GM19328 (cell line): ENCODE data around the gene GPLD1.

Source experiments
- ATAC-seq: cut with Tn5 transposase; IDR thresholded peaks from one replicate; pipeline ENCODE4 v1.9.1; 2021; ENCODE audit warnings: mild to moderate bottlenecking, moderate library complexity; ENCODE audit not compliant: unreplicated experiment

The GPLD1 gene

DNA sequence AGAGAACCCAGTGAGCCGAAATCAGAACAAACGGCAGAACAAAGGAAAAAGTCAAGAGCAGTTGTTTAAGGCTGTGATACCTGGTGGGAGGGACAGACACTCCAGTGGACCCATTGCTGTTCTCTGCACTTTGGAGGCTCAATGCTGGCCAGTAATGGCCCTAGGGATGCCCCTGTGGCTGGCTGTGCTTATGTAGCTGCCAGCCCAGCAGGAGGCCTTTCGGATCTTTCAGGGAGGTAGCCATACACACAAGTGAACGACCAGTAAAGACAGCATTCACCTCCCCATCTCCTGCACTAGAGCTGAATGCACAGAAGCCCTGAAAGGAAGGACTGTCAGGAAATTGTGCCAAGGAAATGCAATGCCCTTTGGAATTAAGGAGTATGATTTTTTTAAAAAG, 34.3 kb downstream of the GPLD1 start:
- ATAC-seq = no peak

- ATAC-seq = no peak
Measured at GRCh38 chr6:24454452-24454851, 34.9 kb downstream of the GPLD1 start.

GRCh38 chr6:24453921-24454320, 35.5 kb downstream of the GPLD1 start:
- no peak for ATAC-seq

GRCh38 chr6:24451581-24452388, 37.6 kb downstream of the GPLD1 start:
- ATAC-seq = no peak

DNA sequence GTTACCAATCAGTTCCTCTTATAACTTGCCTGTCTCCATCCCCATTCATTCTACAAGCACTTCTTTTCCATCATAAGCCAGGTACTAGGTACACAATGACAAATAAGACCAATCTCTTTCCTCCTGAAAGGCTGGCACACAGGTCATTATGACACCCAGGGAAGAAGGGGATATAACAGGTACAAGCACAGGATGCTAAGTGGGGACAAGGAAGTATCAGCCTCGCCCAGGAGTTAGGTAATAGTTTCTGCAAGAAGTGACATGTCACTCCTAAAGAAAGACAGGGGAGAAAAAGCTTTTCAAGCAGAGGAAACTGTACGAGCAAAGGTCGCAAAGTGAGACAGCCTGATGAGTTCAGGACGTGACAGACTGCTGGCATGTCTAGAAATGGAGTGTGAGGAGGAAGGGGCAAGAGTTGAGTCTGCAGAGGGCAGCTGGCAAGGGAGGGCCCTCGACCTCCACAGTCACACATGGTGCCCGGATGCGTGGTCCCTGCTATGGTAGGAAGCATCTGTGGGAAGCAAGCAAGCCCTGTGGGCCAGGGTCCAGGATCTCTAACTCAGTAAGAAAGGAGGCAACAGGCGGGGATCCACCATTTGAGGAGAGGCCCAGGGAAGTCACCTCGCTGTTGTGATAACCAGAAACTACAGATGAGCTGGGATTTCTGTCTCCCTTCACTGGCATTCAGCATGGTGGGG, 40.4 kb downstream of the GPLD1 start:
- no peak for ATAC-seq

GRCh38 chr6:24448396-24448795, 41.0 kb downstream of the GPLD1 start:
- no peak for ATAC-seq

- ATAC-seq = no peak
Measured at GRCh38 chr6:24446670-24447069, 42.7 kb downstream of the GPLD1 start.

DNA sequence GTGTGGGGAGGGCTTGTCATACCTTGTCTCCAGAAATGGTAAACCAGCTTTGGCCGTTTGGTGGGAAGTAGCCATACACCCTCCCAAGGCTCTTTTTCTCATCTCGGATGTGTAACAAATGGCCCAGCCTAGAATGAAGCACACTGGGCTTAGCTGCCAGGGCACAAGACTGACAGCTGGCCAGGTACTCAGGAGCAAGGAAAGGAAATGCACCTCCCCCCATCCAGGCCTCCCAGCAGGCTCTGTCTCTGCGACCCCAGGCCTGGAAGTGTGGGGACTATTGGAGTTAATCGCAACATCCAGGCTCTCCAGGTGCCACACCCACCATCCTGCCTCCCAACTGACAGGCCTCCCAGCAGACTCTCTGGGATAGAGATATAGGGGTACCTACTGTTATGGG, 43.7 kb downstream of the GPLD1 start:
- ATAC-seq = no peak

GRCh38 chr6:24444588-24444987, 44.8 kb downstream of the GPLD1 start:
- no peak for ATAC-seq

DNA sequence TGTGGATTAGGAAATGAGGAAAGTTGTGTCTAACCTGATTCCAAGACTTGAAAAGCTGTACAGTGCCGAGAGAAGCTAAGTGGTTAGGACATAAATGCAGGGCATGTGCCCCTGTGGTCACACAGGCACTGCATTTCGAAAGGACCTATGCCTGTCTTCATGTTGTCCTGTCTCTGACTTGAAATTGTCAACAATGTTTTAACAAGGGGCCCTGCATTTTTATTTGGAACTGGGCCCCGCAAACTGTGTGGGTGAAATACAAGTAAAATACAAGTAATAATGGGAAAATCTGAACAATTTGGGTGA, 47.8 kb downstream of the GPLD1 start:
- no peak for ATAC-seq

DNA sequence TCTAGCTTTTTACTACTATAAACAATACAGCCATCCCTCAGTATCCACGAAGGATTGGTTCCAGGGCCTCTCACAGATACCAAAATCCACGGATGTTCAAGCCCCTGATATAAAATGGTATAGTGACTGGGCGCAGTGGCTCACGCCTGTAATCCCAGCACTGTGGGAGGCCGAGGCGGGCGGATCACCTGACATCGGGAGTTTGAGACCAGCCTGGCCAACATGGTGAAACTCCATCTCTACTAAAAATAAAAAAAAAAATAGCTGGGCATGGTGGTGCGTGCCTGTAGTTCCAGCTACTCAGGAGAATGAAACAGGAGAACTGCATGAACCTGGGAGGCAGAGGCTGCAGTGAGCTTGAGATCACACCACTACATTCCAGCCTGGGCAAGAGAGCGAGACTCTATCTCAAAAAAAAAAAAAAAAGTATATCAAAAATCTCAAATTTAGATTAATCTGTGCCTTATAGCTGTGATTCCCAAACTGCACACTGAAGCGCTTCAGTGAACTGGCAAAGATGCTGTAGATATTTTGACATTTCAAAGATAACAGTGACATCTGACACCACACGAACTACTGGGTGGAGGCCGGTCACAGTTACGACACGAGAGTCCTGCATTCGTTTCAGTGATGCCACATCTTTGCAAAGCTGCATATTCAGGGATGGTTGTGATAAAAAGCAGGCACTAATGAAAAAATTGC, 48.3 kb downstream of the GPLD1 start:
- ATAC-seq = no peak

DNA sequence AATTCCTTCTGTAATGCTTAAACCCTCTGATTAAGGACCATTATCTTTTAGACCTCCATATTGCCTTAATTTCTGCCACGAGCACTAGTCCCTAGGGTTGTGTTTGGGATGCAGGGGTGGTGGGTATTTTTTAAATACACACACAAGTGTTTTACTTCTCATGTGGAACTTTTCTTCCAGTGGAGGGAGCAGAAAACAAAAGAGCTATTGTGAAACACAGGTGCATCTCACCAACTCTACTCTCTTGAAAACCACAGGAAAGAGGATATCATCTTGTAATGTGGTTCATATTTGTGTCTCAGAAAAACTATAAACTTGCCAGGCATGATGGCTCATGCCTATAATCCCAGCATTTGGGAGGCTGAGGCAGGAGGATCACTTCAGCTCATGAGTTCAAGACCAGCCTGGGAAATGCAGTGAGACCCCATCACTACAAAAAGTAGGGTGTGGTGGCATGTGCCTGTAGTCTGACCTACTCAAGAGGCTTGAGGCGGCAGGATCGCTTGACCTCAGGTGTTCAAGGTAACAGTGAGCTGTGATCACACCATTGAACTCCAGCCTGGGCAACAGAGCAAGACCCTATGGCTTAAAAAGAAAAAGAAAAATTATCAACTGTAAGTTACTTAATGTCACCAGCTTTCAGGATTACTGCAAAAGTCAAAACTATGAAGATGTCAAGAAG, 49.4 kb downstream of the GPLD1 start:
- no peak for ATAC-seq

DNA sequence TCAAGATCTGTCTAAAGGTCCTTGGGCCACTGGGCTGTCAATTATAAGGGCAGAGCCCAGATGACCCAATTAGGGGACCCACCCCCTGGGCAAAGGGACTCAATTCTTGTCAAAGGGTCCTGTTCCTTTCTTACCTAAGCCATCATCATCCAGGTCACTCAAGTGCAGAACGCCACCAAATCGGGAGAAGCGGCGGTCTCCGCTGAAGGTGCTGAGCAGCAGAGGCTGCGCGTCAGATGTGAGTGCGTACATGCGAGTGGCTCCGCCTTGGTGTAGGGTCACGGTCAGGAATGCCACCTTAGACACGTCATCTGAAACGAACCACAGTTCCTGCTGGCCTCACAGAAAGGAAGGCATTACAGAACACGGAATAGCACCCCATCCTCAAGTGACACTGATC, 52.4 kb downstream of the GPLD1 start:
- no peak for ATAC-seq

DNA sequence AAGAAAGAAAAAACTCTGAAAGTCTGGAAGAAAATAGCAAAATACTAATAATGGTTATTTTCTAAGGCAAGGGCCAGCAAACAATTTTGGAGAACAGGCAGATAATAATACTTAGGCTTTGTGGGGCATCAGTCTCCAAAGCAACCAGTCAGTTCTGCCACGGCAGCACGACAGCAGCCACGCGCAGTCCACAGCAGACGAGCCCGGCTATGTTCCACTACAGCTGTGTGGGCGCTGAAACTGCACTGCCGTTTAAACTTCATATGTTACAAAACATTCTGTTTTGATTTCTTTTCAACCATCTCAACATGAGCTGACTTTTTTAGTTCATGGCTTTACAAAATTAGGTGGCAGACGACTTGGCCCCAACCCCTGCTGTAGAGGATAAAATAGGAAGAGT, 56.8 kb downstream of the GPLD1 start:
- ATAC-seq = no peak

DNA sequence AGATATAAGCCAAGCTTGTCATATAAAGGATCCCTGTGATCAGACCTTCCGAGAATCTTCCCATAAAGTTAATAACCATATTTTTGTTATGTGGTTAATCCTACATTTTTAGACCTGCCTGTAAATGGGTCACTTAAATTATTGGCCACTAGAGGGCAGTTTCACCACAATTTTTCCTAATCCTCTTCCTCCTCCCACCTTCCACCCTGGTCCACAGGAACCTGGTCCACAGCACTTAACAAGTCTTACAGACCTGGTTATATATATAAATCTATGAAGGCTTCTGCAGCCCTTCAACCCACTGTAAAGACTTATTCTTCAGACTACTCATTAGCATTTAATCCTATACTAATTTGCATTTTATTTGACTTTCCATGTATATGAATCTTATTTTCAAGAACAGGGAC, 58.3 kb downstream of the GPLD1 start:
- ATAC-seq = no peak

DNA sequence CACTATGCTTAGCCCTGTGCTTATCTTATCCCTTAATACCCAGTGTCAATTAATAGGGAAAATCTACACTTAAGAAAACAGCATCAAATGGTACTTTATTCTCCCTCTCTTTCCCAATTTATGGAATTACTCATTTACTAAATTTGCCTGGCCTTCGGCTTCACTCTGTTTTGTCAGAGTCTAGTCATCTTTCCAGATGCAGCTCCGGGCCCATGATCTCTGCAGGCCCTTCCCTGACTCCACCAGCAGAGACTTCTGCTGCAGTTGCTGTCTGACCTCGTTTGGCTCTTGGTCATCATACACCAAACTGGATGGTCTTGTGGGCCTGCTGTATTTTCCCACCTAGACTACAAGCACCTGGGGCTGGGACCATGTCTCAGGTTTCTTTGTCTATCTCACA, 59.3 kb downstream of the GPLD1 start:
- no peak for ATAC-seq

GRCh38 chr6:24429146-24429545, 60.2 kb downstream of the GPLD1 start:
- ATAC-seq = no peak

DNA sequence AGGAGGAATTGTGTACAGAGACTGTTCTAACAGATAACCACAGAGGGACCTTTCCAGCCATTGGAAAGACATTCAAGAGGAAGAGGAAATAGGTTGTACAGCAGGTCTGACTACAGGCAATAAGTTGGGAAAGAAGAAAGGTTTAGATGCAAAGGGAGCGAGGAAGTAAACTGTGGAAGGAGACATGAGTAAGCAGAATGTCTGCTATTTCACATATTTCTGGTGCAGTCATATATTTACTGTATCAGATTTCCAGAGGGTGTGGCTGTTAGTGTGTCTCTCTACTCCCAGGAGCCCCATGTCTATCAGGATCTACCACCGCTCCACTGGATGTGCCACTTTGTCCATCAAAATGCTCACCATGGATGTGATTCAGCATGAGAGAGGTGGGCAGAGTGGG, 60.8 kb downstream of the GPLD1 start:
- no peak for ATAC-seq

GRCh38 chr6:24426729-24427446, 62.5 kb downstream of the GPLD1 start:
- no peak for ATAC-seq

DNA sequence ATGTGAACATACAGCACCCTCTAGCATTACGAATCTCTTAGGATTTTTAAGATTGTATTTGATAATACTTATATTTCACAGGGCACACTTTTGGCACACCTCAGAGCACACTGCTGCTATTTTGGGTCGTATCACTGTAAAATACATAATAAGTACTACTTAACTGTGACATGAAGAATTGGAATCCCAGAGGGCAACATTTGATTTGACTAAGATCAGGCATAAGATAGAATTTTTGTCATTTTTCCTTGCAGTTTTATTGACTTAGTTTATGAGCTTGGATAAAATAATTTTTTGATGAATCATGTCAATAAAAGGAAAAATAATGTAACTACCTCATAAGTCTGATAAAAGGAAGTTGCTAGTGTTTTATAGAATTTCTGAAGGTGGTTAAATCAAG, 64.3 kb downstream of the GPLD1 start:
- no peak for ATAC-seq

GRCh38 chr6:24419526-24419925, 69.9 kb downstream of the GPLD1 start:
- ATAC-seq = no peak
